ENCODE measurements around the gene MYO5C.

MYO5C gene

GRCh38 chr15:52280326-52281084 lies 15.1 kb downstream of the MYO5C start:
- Histone ChIP-seq H3K27ac (ENCODE audit: insufficient read depth, low read depth, low read length, poor library complexity, severe bottlenecking) (no peak overlapping the region), H3K4me3 (ENCODE audit: insufficient read depth, low read depth, low read length) (no peak overlapping the region), H3K4me1 (ENCODE audit: control insufficient read depth, insufficient read depth, low read length) (no peaks in the 10 kb centered on the region), H3K36me3 (ENCODE audit: control insufficient read depth, insufficient read depth, low read length) (peaks cover 12% of the 10 kb centered on the region), H3K9me3 (ENCODE audit: control insufficient read depth, low read length) (no peaks in the 10 kb centered on the region), H3K27me3 (ENCODE audit: control insufficient read depth, insufficient read depth, low read length, poor library complexity, severe bottlenecking) (no peaks in the 10 kb centered on the region)
- WGBS, 2 experiments, result 93% methylated on average over 11 of the region's 11 CpGs

GRCh38 chr15:52278636-52279367 lies 16.8 kb downstream of the MYO5C start:
- no peaks in the 10 kb centered on the region for H3K4me1 ChIP-seq (ENCODE audit: control insufficient read depth, insufficient read depth, low read length)
- H3K27ac ChIP-seq (ENCODE audit: insufficient read depth, low read depth, low read length, poor library complexity, severe bottlenecking), result no peak overlapping the region
- no peaks in the 10 kb centered on the region for H3K9me3 ChIP-seq (ENCODE audit: control insufficient read depth, low read length)
- H3K4me3 ChIP-seq (ENCODE audit: insufficient read depth, low read depth, low read length), result no peak overlapping the region
- no peaks in the 10 kb centered on the region for H3K27me3 ChIP-seq (ENCODE audit: control insufficient read depth, insufficient read depth, low read length, poor library complexity, severe bottlenecking)
- peaks cover 20% of the 10 kb centered on the region for H3K36me3 ChIP-seq (ENCODE audit: control insufficient read depth, insufficient read depth, low read length)
- WGBS, 2 experiments, result 96% methylated on average over 13 of the region's 13 CpGs

DNA sequence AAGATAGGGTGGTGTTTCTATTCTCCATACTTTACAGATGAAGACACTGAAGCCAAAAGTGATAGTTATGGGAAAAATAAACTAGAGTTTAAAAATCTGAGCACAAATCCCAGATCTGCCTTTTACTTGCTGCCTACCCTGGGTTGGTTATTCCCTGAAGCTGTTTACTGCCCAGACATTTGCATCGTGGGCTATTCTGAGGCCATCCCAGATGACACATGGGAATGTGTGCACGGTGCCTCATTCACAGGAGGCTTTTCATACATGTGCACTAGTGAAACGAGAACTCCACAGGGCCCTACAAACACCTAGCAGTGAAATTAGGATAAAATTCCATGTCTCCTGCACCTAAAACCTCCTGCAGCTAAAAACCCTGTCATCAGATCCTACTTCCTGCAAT lies 17.5 kb downstream of the MYO5C start:
- Histone ChIP-seq H3K9me3 (ENCODE audit: control insufficient read depth, low read length) (no peaks in the 10 kb centered on the region), H3K27ac (ENCODE audit: insufficient read depth, low read depth, low read length, poor library complexity, severe bottlenecking) (no peak overlapping the region), H3K27me3 (ENCODE audit: control insufficient read depth, insufficient read depth, low read length, poor library complexity, severe bottlenecking) (no peaks in the 10 kb centered on the region), H3K36me3 (ENCODE audit: control insufficient read depth, insufficient read depth, low read length) (peaks cover 24% of the 10 kb centered on the region), H3K4me1 (ENCODE audit: control insufficient read depth, insufficient read depth, low read length) (no peaks in the 10 kb centered on the region), H3K4me3 (ENCODE audit: insufficient read depth, low read depth, low read length) (no peak overlapping the region)
- 90 to 95% methylated on average over 3 of the region's 3 CpGs for WGBS, 2 experiments

GRCh38 chr15:52277575-52277974 lies 18.0 kb downstream of the MYO5C start:
- Histone ChIP-seq H3K9me3 (ENCODE audit: control insufficient read depth, low read length) (no peaks in the 10 kb centered on the region), H3K27ac (ENCODE audit: insufficient read depth, low read depth, low read length, poor library complexity, severe bottlenecking) (no peak overlapping the region), H3K36me3 (ENCODE audit: control insufficient read depth, insufficient read depth, low read length) (peaks cover 24% of the 10 kb centered on the region), H3K4me3 (ENCODE audit: insufficient read depth, low read depth, low read length) (no peak overlapping the region), H3K27me3 (ENCODE audit: control insufficient read depth, insufficient read depth, low read length, poor library complexity, severe bottlenecking) (no peaks in the 10 kb centered on the region), H3K4me1 (ENCODE audit: control insufficient read depth, insufficient read depth, low read length) (no peaks in the 10 kb centered on the region)
- 93% methylated on average over 9 of the region's 9 CpGs for WGBS, 2 experiments

DNA sequence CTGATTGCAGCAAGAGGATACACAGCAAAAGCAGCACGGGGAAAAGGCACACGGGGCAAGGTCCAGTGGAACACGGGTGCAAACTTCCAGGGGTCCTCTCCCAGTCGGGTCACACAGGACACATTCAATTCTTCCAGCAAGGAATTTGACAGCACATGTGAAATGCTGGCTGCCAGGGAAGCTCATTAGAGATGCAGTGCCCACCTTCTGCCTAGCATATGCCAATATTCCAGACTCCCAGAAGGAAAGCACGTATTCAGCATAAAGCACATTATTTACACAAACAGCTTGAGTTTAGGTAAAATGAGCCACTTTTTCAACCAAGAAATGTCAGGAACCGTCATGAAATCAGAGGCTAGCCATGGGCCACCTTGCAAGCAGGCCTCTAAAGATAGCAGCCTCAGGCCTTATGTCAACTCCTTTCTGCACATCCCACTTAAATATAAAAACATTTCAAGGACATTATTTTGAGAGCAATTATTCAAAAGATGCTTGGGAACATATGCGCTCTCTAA lies 19.3 kb downstream of the MYO5C start:
- H3K4me3 ChIP-seq (ENCODE audit: insufficient read depth, low read depth, low read length), result no peak overlapping the region
- WGBS, 2 experiments, result 92 to 95% methylated on average over 6 to 7 of the region's 7 CpGs
- H3K36me3 ChIP-seq (ENCODE audit: control insufficient read depth, insufficient read depth, low read length), result peaks cover 24% of the 10 kb centered on the region
- no peaks in the 10 kb centered on the region for H3K4me1 ChIP-seq (ENCODE audit: control insufficient read depth, insufficient read depth, low read length)
- no peak overlapping the region for H3K27ac ChIP-seq (ENCODE audit: insufficient read depth, low read depth, low read length, poor library complexity, severe bottlenecking)
- no peaks in the 10 kb centered on the region for H3K9me3 ChIP-seq (ENCODE audit: control insufficient read depth, low read length)
- H3K27me3 ChIP-seq (ENCODE audit: control insufficient read depth, insufficient read depth, low read length, poor library complexity, severe bottlenecking), result no peaks in the 10 kb centered on the region

DNA sequence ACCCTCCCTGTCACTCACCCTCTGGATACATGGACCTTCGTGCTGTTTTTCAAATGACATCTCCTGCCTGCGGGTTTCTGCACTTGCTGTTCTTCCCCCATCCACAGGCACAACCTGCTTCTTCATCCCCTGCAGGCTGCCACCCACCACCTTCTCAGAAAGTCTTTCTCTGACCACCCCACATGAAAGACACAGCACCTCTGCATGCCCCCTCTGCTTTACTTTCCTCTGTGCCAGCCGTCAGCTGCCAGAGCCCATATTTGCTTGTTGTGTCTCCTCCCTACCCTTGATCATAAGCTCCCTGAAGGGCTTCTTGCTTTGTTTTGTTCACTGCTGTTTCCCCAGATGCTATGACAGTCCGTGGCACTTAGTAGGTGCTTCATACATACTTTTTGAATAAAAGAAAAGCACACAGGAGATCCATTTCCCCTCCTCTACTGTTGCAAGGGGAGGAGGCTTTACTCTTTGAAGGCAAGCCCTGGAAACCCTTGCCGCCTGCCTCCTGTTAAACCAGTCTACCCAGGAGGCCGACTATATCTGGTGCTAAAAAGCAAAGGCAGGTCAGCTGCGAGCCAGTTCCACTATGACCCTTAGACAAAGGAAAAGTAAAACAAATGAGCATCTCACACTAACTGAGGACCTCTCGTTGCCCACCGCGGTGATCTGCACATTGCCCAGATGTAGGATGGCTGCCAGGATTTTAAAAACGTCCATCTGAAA lies 31.9 kb downstream of the MYO5C start:
- peaks cover 4% of the 10 kb centered on the region for H3K36me3 ChIP-seq (ENCODE audit: control insufficient read depth, insufficient read depth, low read length)
- H3K27ac ChIP-seq (ENCODE audit: insufficient read depth, low read depth, low read length, poor library complexity, severe bottlenecking), result no peak overlapping the region
- no peaks in the 10 kb centered on the region for H3K27me3 ChIP-seq (ENCODE audit: control insufficient read depth, insufficient read depth, low read length, poor library complexity, severe bottlenecking)
- no peak overlapping the region for H3K4me3 ChIP-seq (ENCODE audit: insufficient read depth, low read depth, low read length)
- 79 to 87% methylated on average over 11 of the region's 11 CpGs for WGBS, 2 experiments
- no peaks in the 10 kb centered on the region for H3K9me3 ChIP-seq (ENCODE audit: control insufficient read depth, low read length)
- peaks cover 51% of the 10 kb centered on the region for H3K4me1 ChIP-seq (ENCODE audit: control insufficient read depth, insufficient read depth, low read length)

- Histone ChIP-seq H3K27ac (ENCODE audit: insufficient read depth, low read depth, low read length, poor library complexity, severe bottlenecking) (peak overlapping the region; percentile 75), H3K4me1 (ENCODE audit: control insufficient read depth, insufficient read depth, low read length) (peaks cover 64% of the 10 kb centered on the region), H3K27me3 (ENCODE audit: control insufficient read depth, insufficient read depth, low read length, poor library complexity, severe bottlenecking) (no peaks in the 10 kb centered on the region), H3K4me3 (ENCODE audit: insufficient read depth, low read depth, low read length) (no peak overlapping the region), H3K36me3 (ENCODE audit: control insufficient read depth, insufficient read depth, low read length) (peaks cover 4% of the 10 kb centered on the region), H3K9me3 (ENCODE audit: control insufficient read depth, low read length) (no peaks in the 10 kb centered on the region)
- 64 to 71% methylated on average over 4 to 5 of the region's 5 CpGs for WGBS, 2 experiments
These were observed 33.2 kb downstream of the MYO5C start for GRCh38 chr15:52262364-52262763.

GRCh38 chr15:52261498-52262242 lies 33.9 kb downstream of the MYO5C start:
- Histone ChIP-seq H3K4me1 (ENCODE audit: control insufficient read depth, insufficient read depth, low read length) (peaks cover 71% of the 10 kb centered on the region), H3K27ac (ENCODE audit: insufficient read depth, low read depth, low read length, poor library complexity, severe bottlenecking) (peak overlapping the region; percentile 93), H3K36me3 (ENCODE audit: control insufficient read depth, insufficient read depth, low read length) (no peaks in the 10 kb centered on the region), H3K27me3 (ENCODE audit: control insufficient read depth, insufficient read depth, low read length, poor library complexity, severe bottlenecking) (no peaks in the 10 kb centered on the region), H3K4me3 (ENCODE audit: insufficient read depth, low read depth, low read length) (no peak overlapping the region), H3K9me3 (ENCODE audit: control insufficient read depth, low read length) (no peaks in the 10 kb centered on the region)
- WGBS, 2 experiments, result 5 to 8% methylated on average over 8 of the region's 8 CpGs

- Histone ChIP-seq H3K27me3 (ENCODE audit: control insufficient read depth, insufficient read depth, low read length, poor library complexity, severe bottlenecking) (no peaks in the 10 kb centered on the region), H3K4me1 (ENCODE audit: control insufficient read depth, insufficient read depth, low read length) (peaks cover 68% of the 10 kb centered on the region), H3K27ac (ENCODE audit: insufficient read depth, low read depth, low read length, poor library complexity, severe bottlenecking) (no peak overlapping the region), H3K36me3 (ENCODE audit: control insufficient read depth, insufficient read depth, low read length) (no peaks in the 10 kb centered on the region), H3K9me3 (ENCODE audit: control insufficient read depth, low read length) (no peaks in the 10 kb centered on the region), H3K4me3 (ENCODE audit: insufficient read depth, low read depth, low read length) (no peak overlapping the region)
- WGBS, 2 experiments, result 95 to 96% methylated on average over 10 of the region's 10 CpGs
These were observed 34.6 kb downstream of the MYO5C start for GRCh38 chr15:52261026-52261425.

Measured in ectodermal cell (in vitro differentiated cells).